Activated CD4-positive, alpha-beta T cell treated with anti-CD3 and anti-CD28 coated beads, Interleukin-2, amount 10 ng/mL, durations not matched to agents 24 days and 14 days (primary cell): ENCODE data around the gene L1TD1. TPM values are rescaled to one million over a fixed set of nuclear protein-coding genes. Genes with fewer than 3 reads are reported as not detected.
"Not testable (repeated sequence)": the region's sequence is repeated elsewhere in the genome, so short reads cannot be mapped to it uniquely, and the experiment has no call there.

Experiments
- DNase-seq: peaks from one replicate; pipeline ENCODE4 v3.0.0; 2022
- H3K27ac Mint-ChIP-seq: one replicate; pipeline ENCODE4 v1.8.0; 2022; ENCODE audit warnings: mild to moderate bottlenecking, mixed read lengths
- H3K27me3 Mint-ChIP-seq: one replicate; pipeline ENCODE4 v1.8.0; 2022; ENCODE audit warnings: mixed read lengths
- H3K36me3 Mint-ChIP-seq: one replicate; pipeline ENCODE4 v1.8.0; 2022; ENCODE audit warnings: low read depth, mild to moderate bottlenecking, mixed read lengths
- H3K4me1 Mint-ChIP-seq: one replicate; pipeline ENCODE4 v1.8.0; 2021; ENCODE audit warnings: mixed read lengths
- H3K4me3 Mint-ChIP-seq: one replicate; pipeline ENCODE4 v1.8.0; 2022; ENCODE audit warnings: mild to moderate bottlenecking, moderate library complexity, mixed read lengths
- H3K9me3 Mint-ChIP-seq: one replicate; pipeline ENCODE4 v1.8.0; 2021; ENCODE audit warnings: mixed read lengths
- intact Hi-C: fragments of 100-400 bp; cut with micrococcal nuclease; formaldehyde crosslinking; loops from one replicate; pipeline ENCODE4 v1.15.1; 2023
- total RNA-seq: library from RNA; stranded (reverse); gene quantifications from 2 replicates; pipeline ENCODE4 v1.2.3, GENCODE V29; 2022

L1TD1 gene
- not detected in 2 replicates for total RNA-seq

DNA sequence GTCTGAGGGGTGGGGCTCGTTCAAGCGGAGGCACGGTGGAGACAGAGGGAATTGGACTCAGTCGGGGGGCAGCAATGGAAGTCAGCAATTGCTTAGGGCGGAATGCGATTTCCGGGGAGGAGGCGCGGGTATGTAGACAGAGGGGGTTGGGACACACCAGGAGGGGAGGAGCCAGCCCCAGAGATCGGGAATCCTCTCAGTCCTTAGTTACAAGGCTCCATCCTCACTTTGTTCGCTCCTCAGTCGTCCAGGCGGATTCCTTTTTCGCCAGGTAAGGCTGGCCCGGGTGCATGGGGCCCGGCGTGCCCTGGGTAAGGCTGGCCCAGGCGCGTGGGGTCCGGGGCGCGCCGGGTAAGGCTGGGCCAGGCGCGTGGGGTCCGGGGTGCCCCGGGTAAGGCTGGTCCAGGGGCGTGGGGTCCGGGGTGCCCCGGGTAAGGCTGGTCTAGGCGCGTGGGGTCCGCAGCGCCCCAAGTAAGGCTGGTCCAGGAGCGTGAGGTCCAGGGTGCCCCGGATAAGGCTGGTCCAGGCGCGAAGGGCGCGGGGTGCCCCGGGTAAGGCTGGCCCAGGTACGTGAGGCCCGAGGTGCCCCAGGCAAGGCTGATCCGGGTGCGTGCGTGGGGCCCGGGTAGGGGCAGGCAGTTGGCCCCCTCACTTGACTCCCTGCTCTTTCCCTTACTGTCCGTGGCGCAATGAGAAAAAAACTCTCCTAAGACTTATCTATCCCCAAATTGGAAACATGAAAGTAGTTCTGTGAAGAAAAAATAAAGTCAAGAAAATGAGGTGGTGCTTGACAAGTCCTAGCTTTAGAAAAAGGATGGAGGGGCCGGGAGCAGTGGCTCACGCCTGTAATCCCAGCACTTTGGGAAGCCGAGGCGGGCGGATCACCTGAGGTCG is at the start of gene L1TD1:
L1TD1 (plus strand) TSS at position 199 of the 894 bp plus-strand sequence. CDS start 11,780 bp downstream, outside the sequence.
- H3K36me3 Mint-ChIP-seq: no peaks in the 10 kb centered on the region
- intact Hi-C loops: no loop called here
- H3K27ac Mint-ChIP-seq: no peak within 1 kb of the TSS

DNA sequence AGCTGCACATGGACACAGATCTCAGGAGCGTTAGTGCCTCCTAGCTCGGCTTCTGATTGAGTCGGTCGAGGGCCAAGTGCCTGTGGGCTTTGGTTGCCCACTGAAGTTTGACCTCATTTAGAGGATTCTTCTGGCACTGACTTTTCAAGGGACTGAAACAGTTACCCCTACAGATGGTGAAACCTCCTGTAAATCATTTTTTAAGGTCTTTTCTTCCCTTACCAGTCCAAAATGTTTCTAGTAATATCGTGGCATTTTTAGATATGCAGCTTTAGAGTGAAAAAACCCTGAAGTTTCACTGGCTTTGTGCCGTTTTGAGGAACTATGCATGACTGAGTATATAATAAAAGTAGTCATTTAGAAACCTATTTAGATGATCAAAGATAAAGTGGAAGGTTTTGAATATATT is 34.7 kb upstream of the L1TD1 start:
- no peak overlapping the region for H3K27ac Mint-ChIP-seq
- H3K36me3 Mint-ChIP-seq: no peaks in the 10 kb centered on the region
- no peak overlapping the region for H3K4me3 Mint-ChIP-seq
- intact Hi-C loops: no loop called here
- H3K4me1 Mint-ChIP-seq: no peaks in the 10 kb centered on the region
- DNase-seq: no peak
- no peaks in the 10 kb centered on the region for H3K9me3 Mint-ChIP-seq
- no peaks in the 10 kb centered on the region for H3K27me3 Mint-ChIP-seq

More for the DNA sequence above, at the start of gene L1TD1:
- H3K27me3 Mint-ChIP-seq: peaks cover 23% of the 10 kb centered on the region
- H3K4me1 Mint-ChIP-seq: no peaks in the 10 kb centered on the region
- DNase-seq: no peak
- no peak within 1 kb of the TSS for H3K4me3 Mint-ChIP-seq
- no peaks in the 10 kb centered on the region for H3K9me3 Mint-ChIP-seq

DNA sequence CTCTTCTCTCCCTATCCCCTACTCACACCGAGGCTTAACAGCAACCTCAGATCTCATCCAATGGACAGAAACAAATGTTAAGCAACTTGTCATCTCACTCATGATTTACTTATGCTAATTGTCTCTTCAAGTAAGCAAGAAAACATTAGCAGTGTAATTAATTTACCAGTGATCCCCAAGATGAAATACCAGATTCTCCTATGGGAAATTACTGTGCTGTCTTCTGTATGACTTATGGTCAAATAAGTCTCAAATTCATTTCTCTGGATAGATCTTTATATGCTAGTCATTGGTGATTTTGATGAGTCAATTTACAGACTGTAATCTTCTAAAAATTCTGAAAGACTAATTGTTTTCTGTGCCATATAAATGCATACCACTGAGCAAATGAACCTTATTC is 32.9 kb upstream of the L1TD1 start:
- Mint-ChIP-seq H3K9me3 (no peaks in the 10 kb centered on the region), H3K27ac (no peak overlapping the region), H3K36me3 (no peaks in the 10 kb centered on the region), H3K4me3 (no peak overlapping the region), H3K4me1 (no peaks in the 10 kb centered on the region), H3K27me3 (no peaks in the 10 kb centered on the region)
- DNase-seq: no peak
- intact Hi-C loops: no loop called here

DNA sequence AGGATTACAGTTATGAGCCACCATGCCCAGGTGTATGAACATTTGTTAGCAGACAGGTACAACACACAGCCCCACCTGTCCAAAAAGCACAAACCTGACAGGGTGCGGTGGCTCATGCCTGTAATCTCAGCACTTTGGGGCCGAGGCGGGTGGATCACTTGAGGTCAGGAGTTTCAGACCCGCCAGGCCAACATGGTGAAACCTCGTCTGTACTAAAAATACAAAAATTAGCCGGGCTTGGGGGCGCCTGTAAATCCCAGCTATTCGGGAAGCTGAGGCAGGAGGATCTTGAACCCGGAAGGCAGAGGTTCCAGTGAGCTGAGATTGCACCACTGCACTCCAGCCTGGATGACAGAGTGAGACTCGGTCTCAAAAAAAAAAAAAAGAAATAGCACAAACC is 24.3 kb upstream of the L1TD1 start:
- H3K27me3 Mint-ChIP-seq, H3K4me3 Mint-ChIP-seq, H3K27ac Mint-ChIP-seq, intact Hi-C loops, H3K4me1 Mint-ChIP-seq, H3K9me3 Mint-ChIP-seq, DNase-seq, H3K36me3 Mint-ChIP-seq: not testable (repeated sequence)

- Mint-ChIP-seq H3K27ac (no peak overlapping the region), H3K27me3 (no peaks in the 10 kb centered on the region), H3K9me3 (no peaks in the 10 kb centered on the region), H3K36me3 (no peaks in the 10 kb centered on the region), H3K4me3 (no peak overlapping the region), H3K4me1 (no peaks in the 10 kb centered on the region)
- peak; percentile 82 for DNase-seq
- intact Hi-C loops: loop anchor here (1.0 to 2.0 kb wide), 2 partner anchors 232 to 571 kb away; no protein-coding TSS in a partner anchor
Observed at GRCh38 chr1:62175568-62176179, 19.0 kb upstream of the L1TD1 start.

DNA sequence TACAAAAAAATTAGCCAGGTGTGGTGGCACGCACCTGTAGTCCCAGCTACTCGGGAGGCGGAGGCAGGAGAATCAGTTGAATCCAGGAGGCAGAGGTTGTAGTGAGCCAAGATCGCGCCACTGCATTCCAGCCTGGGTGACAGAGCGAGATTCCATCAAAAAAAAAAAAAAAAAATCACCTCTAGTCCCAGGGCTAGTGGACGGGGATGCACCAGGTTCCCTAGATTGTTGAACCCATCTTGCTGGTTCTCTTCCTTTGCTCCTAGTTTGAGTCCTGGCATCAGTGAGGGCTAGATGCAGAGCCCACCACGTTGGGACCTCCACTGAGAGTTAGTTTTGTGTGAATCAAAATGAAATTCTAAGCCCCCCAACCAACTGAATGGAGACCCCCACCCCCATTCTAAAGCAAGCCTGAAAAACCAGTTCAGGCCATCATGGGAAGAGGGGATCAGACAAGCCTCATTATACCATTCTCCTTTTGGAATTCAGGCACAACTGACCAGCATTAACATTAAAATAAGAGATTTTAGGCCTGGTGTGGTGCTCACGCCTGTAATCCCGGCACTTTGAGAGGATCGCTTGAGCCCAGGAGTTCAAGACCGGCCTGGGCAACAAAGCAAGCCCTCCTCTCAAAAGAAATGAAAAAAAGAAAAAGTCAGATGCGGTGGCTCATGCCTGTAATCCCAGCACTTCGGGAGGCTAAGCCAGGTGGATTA is 17.9 kb upstream of the L1TD1 start:
- intact Hi-C loops: no loop called here
- Mint-ChIP-seq H3K4me1 (no peaks in the 10 kb centered on the region), H3K27ac (no peak overlapping the region), H3K27me3 (peaks cover under 1% of the 10 kb centered on the region), H3K4me3 (no peak overlapping the region), H3K36me3 (no peaks in the 10 kb centered on the region), H3K9me3 (no peaks in the 10 kb centered on the region)
- no peak for DNase-seq

GRCh38 chr1:62177621-62178020 is 17.0 kb upstream of the L1TD1 start:
- Mint-ChIP-seq H3K9me3 (no peaks in the 10 kb centered on the region), H3K4me3 (no peak overlapping the region), H3K27ac (no peak overlapping the region), H3K27me3 (peaks cover 2% of the 10 kb centered on the region), H3K4me1 (no peaks in the 10 kb centered on the region), H3K36me3 (no peaks in the 10 kb centered on the region)
- no peak for DNase-seq
- intact Hi-C loops: no loop called here

DNA sequence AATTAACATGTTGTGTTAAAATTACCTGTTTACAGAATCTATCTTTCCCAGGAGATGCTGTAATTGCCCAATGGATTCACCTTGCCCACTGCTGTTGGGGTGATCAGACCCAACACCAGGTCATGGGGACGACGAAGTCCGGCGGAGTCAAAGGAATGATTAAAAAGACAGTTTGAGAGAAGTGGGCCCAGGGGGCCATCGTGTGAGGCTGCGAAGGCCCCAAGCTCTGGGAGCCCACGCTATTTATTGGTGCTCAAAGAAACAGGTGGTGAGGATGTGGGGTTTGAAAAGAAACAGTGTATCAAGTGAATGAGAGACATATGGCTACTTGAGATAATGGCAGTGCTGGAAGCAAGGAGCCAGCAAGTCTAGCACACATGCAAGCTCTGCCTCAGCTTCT is 16.3 kb upstream of the L1TD1 start:
- H3K36me3 Mint-ChIP-seq: no peaks in the 10 kb centered on the region
- no peak overlapping the region for H3K27ac Mint-ChIP-seq
- no peaks in the 10 kb centered on the region for H3K4me1 Mint-ChIP-seq
- H3K9me3 Mint-ChIP-seq: no peaks in the 10 kb centered on the region
- intact Hi-C loops: no loop called here
- DNase-seq: no peak
- H3K4me3 Mint-ChIP-seq: no peak overlapping the region
- H3K27me3 Mint-ChIP-seq: peaks cover 2% of the 10 kb centered on the region

DNA sequence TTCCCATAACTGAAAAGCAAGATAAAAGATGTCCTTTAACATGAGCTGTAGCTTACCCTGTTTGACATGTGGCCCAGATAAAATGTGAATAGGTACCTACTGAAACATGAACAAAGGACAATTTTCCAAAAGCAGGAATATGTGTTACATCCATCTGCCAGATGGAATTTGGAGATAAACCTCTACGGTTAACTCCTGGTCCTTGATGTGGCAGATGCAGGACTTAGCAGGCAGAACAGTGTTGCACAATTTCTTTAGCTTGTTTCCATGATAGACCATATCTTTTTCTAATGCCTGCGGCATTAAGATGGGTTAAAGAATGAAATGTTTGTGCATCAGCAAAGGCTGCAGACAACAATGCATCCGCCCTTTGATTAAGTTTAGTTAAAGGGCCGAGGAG is 14.6 kb upstream of the L1TD1 start:
- H3K4me1 Mint-ChIP-seq: not testable (repeated sequence)

GRCh38 chr1:62180639-62181038 is 14.0 kb upstream of the L1TD1 start:
- DNase-seq: no peak
- Mint-ChIP-seq H3K36me3 (no peaks in the 10 kb centered on the region), H3K27me3 (peaks cover 2% of the 10 kb centered on the region), H3K4me1 (no peaks in the 10 kb centered on the region), H3K9me3 (no peaks in the 10 kb centered on the region), H3K27ac (no peak overlapping the region), H3K4me3 (no peak overlapping the region)
- intact Hi-C loops: no loop called here

More for the DNA sequence above, 14.6 kb upstream of the L1TD1 start:
- H3K4me3 Mint-ChIP-seq, H3K9me3 Mint-ChIP-seq, DNase-seq, H3K36me3 Mint-ChIP-seq, H3K27ac Mint-ChIP-seq, intact Hi-C loops, H3K27me3 Mint-ChIP-seq: not testable (repeated sequence)

GRCh38 chr1:62181532-62181931 is 13.1 kb upstream of the L1TD1 start:
- no peak overlapping the region for H3K4me3 Mint-ChIP-seq
- H3K36me3 Mint-ChIP-seq: no peaks in the 10 kb centered on the region
- no peaks in the 10 kb centered on the region for H3K4me1 Mint-ChIP-seq
- H3K27ac Mint-ChIP-seq: no peak overlapping the region
- intact Hi-C loops: no loop called here
- DNase-seq: no peak
- H3K27me3 Mint-ChIP-seq: peaks cover 2% of the 10 kb centered on the region
- no peaks in the 10 kb centered on the region for H3K9me3 Mint-ChIP-seq

GRCh38 chr1:62182157-62182556 is 12.5 kb upstream of the L1TD1 start:
- H3K4me3 Mint-ChIP-seq, H3K27me3 Mint-ChIP-seq, DNase-seq, H3K9me3 Mint-ChIP-seq, intact Hi-C loops, H3K4me1 Mint-ChIP-seq, H3K36me3 Mint-ChIP-seq, H3K27ac Mint-ChIP-seq: not testable (repeated sequence)

GRCh38 chr1:62183164-62184020 is 11.3 kb upstream of the L1TD1 start:
- H3K27ac Mint-ChIP-seq, H3K27me3 Mint-ChIP-seq, H3K36me3 Mint-ChIP-seq, H3K9me3 Mint-ChIP-seq, intact Hi-C loops, H3K4me1 Mint-ChIP-seq, H3K4me3 Mint-ChIP-seq, DNase-seq: not testable (repeated sequence)
